ENCODE data around the gene TBC1D4. TPM values are rescaled to one million over a fixed set of nuclear protein-coding genes. Genes with fewer than 3 reads are reported as not detected.
"Not testable (repeated sequence)": the region's sequence is repeated elsewhere in the genome, so short reads cannot be mapped to it uniquely, and the experiment has no call there.

Gene TBC1D4
- total RNA-seq, 4 donors from 2014 or later, result 38.5 to 53.0 (median 44.1) TPM

- no peak overlapping the region for H3K4me3 ChIP-seq (ENCODE audit: low read depth, poor library complexity, severe bottlenecking)
- intact Hi-C loops (cut with DNase I; ENCODE audit: low total_unique reads), result no loop called here
- 66 to 67% methylated on average over 7 of the region's 7 CpGs for WGBS, 2 donors
- TF ChIP-seq, protein P1, sequence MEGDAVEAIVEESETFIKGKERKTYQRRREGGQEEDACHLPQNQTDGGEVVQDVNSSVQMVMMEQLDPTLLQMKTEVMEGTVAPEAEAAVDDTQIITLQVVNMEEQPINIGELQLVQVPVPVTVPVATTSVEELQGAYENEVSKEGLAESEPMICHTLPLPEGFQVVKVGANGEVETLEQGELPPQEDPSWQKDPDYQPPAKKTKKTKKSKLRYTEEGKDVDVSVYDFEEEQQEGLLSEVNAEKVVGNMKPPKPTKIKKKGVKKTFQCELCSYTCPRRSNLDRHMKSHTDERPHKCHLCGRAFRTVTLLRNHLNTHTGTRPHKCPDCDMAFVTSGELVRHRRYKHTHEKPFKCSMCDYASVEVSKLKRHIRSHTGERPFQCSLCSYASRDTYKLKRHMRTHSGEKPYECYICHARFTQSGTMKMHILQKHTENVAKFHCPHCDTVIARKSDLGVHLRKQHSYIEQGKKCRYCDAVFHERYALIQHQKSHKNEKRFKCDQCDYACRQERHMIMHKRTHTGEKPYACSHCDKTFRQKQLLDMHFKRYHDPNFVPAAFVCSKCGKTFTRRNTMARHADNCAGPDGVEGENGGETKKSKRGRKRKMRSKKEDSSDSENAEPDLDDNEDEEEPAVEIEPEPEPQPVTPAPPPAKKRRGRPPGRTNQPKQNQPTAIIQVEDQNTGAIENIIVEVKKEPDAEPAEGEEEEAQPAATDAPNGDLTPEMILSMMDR (IDR thresholded peaks at IDR 0.05), result no peak
- no peak for TF ChIP-seq POLR2A (IDR thresholded peaks at IDR 0.05)
- DNase-seq (ENCODE audit: low spot score in 2 of 2), result no peak
Measured at GRCh38 chr13:75250526-75251178, 231.3 kb downstream of the TBC1D4 start.

DNA sequence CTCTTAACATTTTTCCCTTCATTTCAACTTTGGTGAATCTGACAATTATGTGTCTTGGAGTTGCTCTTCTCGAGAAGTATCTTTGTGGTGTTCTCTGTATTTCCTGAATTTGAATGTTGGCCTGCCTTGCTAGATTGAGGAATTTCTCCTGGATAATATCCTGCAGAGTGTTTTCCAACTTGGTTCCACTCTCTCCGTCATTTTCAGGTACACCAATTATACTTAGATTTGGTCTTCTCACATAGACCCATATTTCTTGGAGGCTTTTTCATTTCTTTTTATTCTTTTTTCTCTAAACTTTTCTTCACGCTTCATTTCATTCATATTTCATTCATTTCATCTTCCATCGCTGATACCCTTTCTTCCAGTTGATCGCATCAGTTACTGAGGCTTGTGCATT lies 236.4 kb downstream of the TBC1D4 start:
- 97 to 99% methylated on average over 5 of the region's 5 CpGs for WGBS, 2 donors
- intact Hi-C loops (cut with DNase I; ENCODE audit: low total_unique reads); H3K4me3 ChIP-seq (ENCODE audit: low read depth, poor library complexity, severe bottlenecking): not testable (repeated sequence)

GRCh38 chr13:75240240-75240639 lies 241.7 kb downstream of the TBC1D4 start:
- intact Hi-C loops (cut with DNase I; ENCODE audit: low total_unique reads); DNase-seq (ENCODE audit: low spot score in 2 of 2); H3K4me3 ChIP-seq (ENCODE audit: low read depth, poor library complexity, severe bottlenecking): not testable (repeated sequence)
- WGBS, 2 donors, result 84 to 87% methylated on average over 22 of the region's 22 CpGs

More for the DNA sequence above, 236.4 kb downstream of the TBC1D4 start:
- not testable (repeated sequence) for DNase-seq (ENCODE audit: low spot score in 2 of 2)

DNA sequence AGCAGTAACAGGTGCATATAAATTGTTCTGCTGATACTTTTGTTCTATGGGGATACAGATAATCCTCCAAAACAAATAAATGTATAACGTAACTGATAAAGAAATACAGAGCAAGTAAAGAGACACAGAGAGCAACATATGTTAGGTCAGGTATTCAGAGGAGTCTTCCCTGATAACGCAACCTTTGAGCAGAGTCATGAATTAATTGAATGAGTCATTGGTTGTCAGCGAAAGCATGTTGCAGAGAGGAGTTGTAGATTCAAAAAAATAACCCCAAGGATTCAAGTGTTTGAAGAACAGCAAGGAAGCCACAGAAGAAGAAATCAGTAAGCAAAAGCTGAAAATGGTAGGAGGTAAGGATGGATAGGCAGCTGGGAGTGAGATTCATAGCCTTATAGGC lies 245.2 kb downstream of the TBC1D4 start:
- intact Hi-C loops (cut with DNase I; ENCODE audit: low total_unique reads), result no loop called here
- TF ChIP-seq, protein P1 (IDR thresholded peaks at IDR 0.05), result no peak
- TF ChIP-seq POLR2A (IDR thresholded peaks at IDR 0.05), result no peak
- no peak overlapping the region for H3K4me3 ChIP-seq (ENCODE audit: low read depth, poor library complexity, severe bottlenecking)
- WGBS, 2 donors, result 79 to 92% methylated on average over 3 of the region's 3 CpGs
- DNase-seq (ENCODE audit: low spot score in 2 of 2), result no peak

Other genes starting within 250 kb of the TBC1D4 start
- 100 to 1,000 TPM in 1 of 4 donors, 10 to 100 TPM in 3; 15.4 to 169 (median 36.7) TPM for gene COMMD6, start 55.7 kb upstream of the TBC1D4 start, total RNA-seq
- 10 to 100 TPM; 30.6 to 65.1 (median 46.7) TPM for gene UCHL3, start 67.6 kb upstream of the TBC1D4 start, total RNA-seq
- 100 to 1,000 TPM in 1 of 4 donors, 10 to 100 TPM in 3; 60.5 to 108 (median 75.6) TPM for gene LMO7, start 154.2 kb upstream of the TBC1D4 start, total RNA-seq